Measurements from ENCODE around the gene ZNF605. TPM values are rescaled to one million over a fixed set of nuclear protein-coding genes. Genes with fewer than 3 reads are reported as not detected.
"Not testable (repeated sequence)": the region's sequence is repeated elsewhere in the genome, so short reads cannot be mapped to it uniquely, and the experiment has no call there.

The ZNF605 gene
- total and polyA plus RNA-seq, 2 donors (not counting 1 experiment from before 2014, with no cell fraction given), result 6.0 to 21.7 TPM

GRCh38 chr12:132874620-132875019 lies 81.5 kb downstream of the ZNF605 start:
- CTCF ChIA-PET, result not testable (repeated sequence)
- 98% methylated on average over 21 of the region's 21 CpGs for WGBS (ENCODE audit: insufficient coverage)

GRCh38 chr12:132874175-132874574 lies 81.9 kb downstream of the ZNF605 start:
- no peak overlapping the region for H3K4me3 Mint-ChIP-seq
- Histone ChIP-seq H3K4me2 (replicated peaks; ENCODE audit: low read depth, low read length, poor library complexity, severe bottlenecking) (no peak overlapping the region), H3K79me2 (ENCODE audit: control insufficient read depth, insufficient read depth, low read length) (peaks cover 52% of the 10 kb centered on the region), H3K9me3 (ENCODE audit: control extremely low read depth in 1 of 3, control insufficient read depth in 2 of 3, insufficient read depth in 1 of 3, low read length in 2 of 3) (no peaks in the 10 kb centered on the region), H3K27me3 (replicated peaks in 1 of 4; ENCODE audit: control extremely low read depth in 1 of 4, control insufficient read depth in 3 of 4, insufficient read depth in 4 of 4, low read length in 3 of 4) (no peaks in the 10 kb centered on the region), H3K4me1 (ENCODE audit: control insufficient read depth in 2 of 2, insufficient read depth in 2 of 2, low read length in 2 of 2) (no peaks in the 10 kb centered on the region), H2AFZ (ENCODE audit: insufficient read depth, low read depth, low read length, poor library complexity, severe bottlenecking) (no peak overlapping the region), H4K20me1 (ENCODE audit: control insufficient read depth, insufficient read depth, low read length, poor library complexity, severe bottlenecking) (peaks cover 23% of the 10 kb centered on the region), H3K9ac (ENCODE audit: low read length) (no peak overlapping the region), H3K27ac (ENCODE audit: low read length in 2 of 2) (no peak overlapping the region), H3K4me3 (ENCODE audit: control extremely low read depth in 1 of 5, extremely low read depth in 1 of 5, insufficient read depth in 1 of 5, low read depth in 2 of 5, low read length in 4 of 5) (no peak overlapping the region), H3K36me3 (replicated peaks in 1 of 2; ENCODE audit: control extremely low read depth in 1 of 2, control insufficient read depth in 1 of 2, extremely low read depth in 1 of 2, insufficient read depth in 2 of 2, low read length in 1 of 2) (peaks cover 9 to 67% of the 10 kb centered on the region in 2 experiments)
- no peaks in the 10 kb centered on the region for H3K27me3 Mint-ChIP-seq
- H3K27ac Mint-ChIP-seq, result no peak overlapping the region
- ChIA-PET POLR2A (no interaction called here), CTCF (no interaction called here)
- ATAC-seq (ENCODE audit: low read depth) (no peak), DNase-seq (no peak)
- TF ChIP-seq, protein P1, sequence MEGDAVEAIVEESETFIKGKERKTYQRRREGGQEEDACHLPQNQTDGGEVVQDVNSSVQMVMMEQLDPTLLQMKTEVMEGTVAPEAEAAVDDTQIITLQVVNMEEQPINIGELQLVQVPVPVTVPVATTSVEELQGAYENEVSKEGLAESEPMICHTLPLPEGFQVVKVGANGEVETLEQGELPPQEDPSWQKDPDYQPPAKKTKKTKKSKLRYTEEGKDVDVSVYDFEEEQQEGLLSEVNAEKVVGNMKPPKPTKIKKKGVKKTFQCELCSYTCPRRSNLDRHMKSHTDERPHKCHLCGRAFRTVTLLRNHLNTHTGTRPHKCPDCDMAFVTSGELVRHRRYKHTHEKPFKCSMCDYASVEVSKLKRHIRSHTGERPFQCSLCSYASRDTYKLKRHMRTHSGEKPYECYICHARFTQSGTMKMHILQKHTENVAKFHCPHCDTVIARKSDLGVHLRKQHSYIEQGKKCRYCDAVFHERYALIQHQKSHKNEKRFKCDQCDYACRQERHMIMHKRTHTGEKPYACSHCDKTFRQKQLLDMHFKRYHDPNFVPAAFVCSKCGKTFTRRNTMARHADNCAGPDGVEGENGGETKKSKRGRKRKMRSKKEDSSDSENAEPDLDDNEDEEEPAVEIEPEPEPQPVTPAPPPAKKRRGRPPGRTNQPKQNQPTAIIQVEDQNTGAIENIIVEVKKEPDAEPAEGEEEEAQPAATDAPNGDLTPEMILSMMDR (IDR thresholded peaks at IDR 0.05), result no peak
- no peak for TF ChIP-seq EZH2 (IDR thresholded peaks at IDR 0.05; ENCODE audit: borderline replicate concordance, insufficient read depth, low read depth, low read length, poor library complexity, severe bottlenecking)
- WGBS (ENCODE audit: insufficient coverage), result 100% methylated on average over 11 of the region's 11 CpGs
- intact Hi-C loops (cut with micrococcal nuclease), result no loop called here
- H3K9me3 Mint-ChIP-seq (ENCODE audit: insufficient read depth), result no peaks in the 10 kb centered on the region
- peaks cover 4% of the 10 kb centered on the region for H3K4me1 Mint-ChIP-seq

More at GRCh38 chr12:132874620-132875019, 81.5 kb downstream of the ZNF605 start:
- H3K4me1 ChIP-seq (ENCODE audit: control insufficient read depth in 2 of 2, insufficient read depth in 2 of 2, low read length in 2 of 2); H3K4me2 ChIP-seq (replicated peaks; ENCODE audit: low read depth, low read length, poor library complexity, severe bottlenecking); H3K4me3 ChIP-seq (ENCODE audit: control extremely low read depth in 1 of 5, extremely low read depth in 1 of 5, insufficient read depth in 1 of 5, low read depth in 2 of 5, low read length in 4 of 5); H3K27me3 Mint-ChIP-seq; ATAC-seq (ENCODE audit: low read depth); H3K9me3 ChIP-seq (ENCODE audit: control extremely low read depth in 1 of 3, control insufficient read depth in 2 of 3, insufficient read depth in 1 of 3, low read length in 2 of 3); H3K9ac ChIP-seq (ENCODE audit: low read length); H3K27ac Mint-ChIP-seq; H3K4me3 Mint-ChIP-seq; H3K27ac ChIP-seq (ENCODE audit: low read length in 2 of 2); DNase-seq; H3K9me3 Mint-ChIP-seq (ENCODE audit: insufficient read depth); H3K27me3 ChIP-seq (replicated peaks in 1 of 4; ENCODE audit: control extremely low read depth in 1 of 4, control insufficient read depth in 3 of 4, insufficient read depth in 4 of 4, low read length in 3 of 4); POLR2A ChIA-PET; intact Hi-C loops (cut with micrococcal nuclease); H3K4me1 Mint-ChIP-seq; H2AFZ ChIP-seq (ENCODE audit: insufficient read depth, low read depth, low read length, poor library complexity, severe bottlenecking): not testable (repeated sequence)
- Histone ChIP-seq H3K36me3 (replicated peaks in 1 of 2; ENCODE audit: control extremely low read depth in 1 of 2, control insufficient read depth in 1 of 2, extremely low read depth in 1 of 2, insufficient read depth in 2 of 2, low read length in 1 of 2) (peaks cover 9 to 63% of the 10 kb centered on the region in 2 experiments), H3K79me2 (ENCODE audit: control insufficient read depth, insufficient read depth, low read length) (peaks cover 56% of the 10 kb centered on the region), H4K20me1 (ENCODE audit: control insufficient read depth, insufficient read depth, low read length, poor library complexity, severe bottlenecking) (peaks cover 23% of the 10 kb centered on the region)

All from B cell (primary cell).